GM23338 (cell line): ENCODE measurements around the gene KRT78. TPM values are rescaled to one million over a fixed set of nuclear protein-coding genes. Genes with fewer than 3 reads are reported as not detected.

Source experiments
- ATAC-seq: fragments of 200-7000 bp; cut with Tn5 transposase; 3 replicates; pipeline ENCODE4 v1.9.1; 2020
- DNase-seq: peaks from one replicate; pipeline ENCODE4 v3.0.0-alpha.2; 2015; ENCODE audit warnings: low spot score
- H2AFZ ChIP-seq: fragments of 200-600 bp; sonication (generic); 2 replicates; pipeline ENCODE4 v1.8.0; 2016; ENCODE audit warnings: antibody characterized with exemption, mild to moderate bottlenecking, moderate library complexity
- H3F3A ChIP-seq: fragments of 200-600 bp; sonication (generic); replicated peaks from 2 replicates; pipeline ENCODE4 v1.8.0; 2017; ENCODE audit warnings: antibody characterized with exemption, mixed run types, low read depth
- H3K27ac ChIP-seq: fragments of 200-600 bp; sonication (generic); 2 replicates; pipeline ENCODE4 v1.6.1; 2016; ENCODE audit warnings: low read depth
- H3K27me3 ChIP-seq: fragments of 200-600 bp; sonication (generic); 2 replicates; pipeline ENCODE4 v1.8.0; 2016; ENCODE audit warnings: mild to moderate bottlenecking, mixed run types, moderate library complexity; ENCODE audit not compliant: insufficient read depth
- H3K36me3 ChIP-seq: fragments of 200-600 bp; sonication (generic); 2 replicates; pipeline ENCODE4 v1.8.0; 2016; ENCODE audit warnings: mild to moderate bottlenecking; ENCODE audit not compliant: insufficient read depth
- H3K4me1 ChIP-seq: fragments of 200-600 bp; sonication (generic); 2 replicates; pipeline ENCODE4 v1.8.0; 2016; ENCODE audit warnings: mild to moderate bottlenecking, moderate library complexity; ENCODE audit not compliant: insufficient read depth
- H3K4me2 ChIP-seq: fragments of 200-600 bp; sonication (generic); 2 replicates; pipeline ENCODE4 v1.7.1; 2017; ENCODE audit warnings: mixed run types
- H3K4me3 ChIP-seq: fragments of 200-600 bp; sonication (generic); 2 replicates; pipeline ENCODE4 v1.6.1; 2016; ENCODE audit warnings: mixed run types
- H3K79me2 ChIP-seq: fragments of 200-600 bp; sonication (generic); replicated peaks from 2 replicates; pipeline ENCODE4 v1.8.0; 2017; ENCODE audit warnings: mild to moderate bottlenecking; ENCODE audit not compliant: insufficient read depth
- H3K9me2 ChIP-seq: fragments of 200-600 bp; sonication (generic); 2 replicates; pipeline ENCODE4 v1.8.0; 2017; ENCODE audit not compliant: insufficient read depth
- H4K20me1 ChIP-seq: fragments of 200-600 bp; sonication (generic); replicated peaks from 2 replicates; pipeline ENCODE4 v1.8.0; 2017; ENCODE audit warnings: mild to moderate bottlenecking; ENCODE audit not compliant: insufficient read depth
- H3K27ac Mint-ChIP-seq: 2 replicates; pipeline ENCODE4 v1.8.0; 2020; ENCODE audit warnings: inconsistent platforms, mild to moderate bottlenecking, moderate library complexity, mixed read lengths
- H3K27me3 Mint-ChIP-seq: 3 replicates; pipeline ENCODE4 v1.8.0; 2022; ENCODE audit warnings: low read depth, mild to moderate bottlenecking, moderate library complexity, mixed read lengths, inconsistent platforms; ENCODE audit not compliant: insufficient read depth, poor library complexity
- H3K36me3 Mint-ChIP-seq: 3 replicates; pipeline ENCODE4 v1.8.0; 2021; ENCODE audit warnings: low read depth, mild to moderate bottlenecking, inconsistent platforms, moderate library complexity, mixed read lengths
- H3K4me1 Mint-ChIP-seq: 3 replicates; pipeline ENCODE4 v1.8.0; 2020; ENCODE audit warnings: mild to moderate bottlenecking, inconsistent platforms, mixed read lengths
- H3K4me3 Mint-ChIP-seq: 3 replicates; pipeline ENCODE4 v1.8.0; 2021; ENCODE audit warnings: moderate library complexity, mild to moderate bottlenecking, inconsistent platforms, mixed read lengths
- H3K9me3 Mint-ChIP-seq: 3 replicates; pipeline ENCODE4 v1.8.0; 2020; ENCODE audit warnings: moderate library complexity, mild to moderate bottlenecking, inconsistent platforms, mixed read lengths
- CREB1 ChIP-seq: fragments of 250-450 bp; sonication (Bioruptor Pico); IDR thresholded peaks from 2 replicates; pipeline ENCODE4 v1.5.0; 2020; ENCODE audit warnings: low read depth, mild to moderate bottlenecking, moderate library complexity
- CTCF ChIP-seq, 2 experiments: fragments of 200-600 bp in 1 of 2; sonication (generic) in 1 of 2; conservative IDR thresholded peaks; 2 replicates each; pipeline versions ENCODE4 v1.5.1 to v1.6.1; 2016 to 2017; ENCODE audit warnings: antibody characterized with exemption in 2 of 2, low read depth in 2 of 2, mild to moderate bottlenecking in 2 of 2, moderate library complexity in 1 of 2
- ETS1 ChIP-seq: IDR thresholded peaks from 2 replicates; pipeline ENCODE4 v1.6.1; 2016; ENCODE audit warnings: antibody characterized with exemption
- EZH2 ChIP-seq: fragments of 200-600 bp; sonication (generic); IDR thresholded peaks from one replicate; pipeline ENCODE4 v1.8.0; 2017; ENCODE audit warnings: antibody characterized with exemption, mild to moderate bottlenecking, low read depth; ENCODE audit not compliant: unreplicated experiment
- EZH2phosphoT487 ChIP-seq: fragments of 200-600 bp; sonication (generic); IDR thresholded peaks from one replicate; pipeline ENCODE4 v1.8.1; 2018; ENCODE audit warnings: antibody characterized with exemption; ENCODE audit not compliant: unreplicated experiment
- JUNB ChIP-seq: IDR thresholded peaks from one replicate; pipeline ENCODE4 v1.6.1; 2016; ENCODE audit warnings: antibody characterized with exemption; ENCODE audit not compliant: unreplicated experiment
- NANOG ChIP-seq: IDR thresholded peaks from 2 replicates; pipeline ENCODE4 v1.6.1; 2016; ENCODE audit warnings: antibody characterized with exemption, borderline replicate concordance
- POLR2AphosphoS5 ChIP-seq: IDR thresholded peaks from 2 replicates; pipeline ENCODE4 v1.6.1; 2016; ENCODE audit warnings: antibody characterized with exemption, low read depth
- REST ChIP-seq: IDR thresholded peaks from one replicate; pipeline ENCODE4 v1.6.1; 2018; ENCODE audit warnings: antibody characterized with exemption; ENCODE audit not compliant: unreplicated experiment
- STAT1 ChIP-seq: IDR thresholded peaks from one replicate; pipeline ENCODE4 v1.6.1; 2016; ENCODE audit warnings: antibody characterized with exemption; ENCODE audit not compliant: unreplicated experiment
- ZNF114 ChIP-seq: fragments of 250-450 bp; sonication (Bioruptor Pico); IDR thresholded peaks from 2 replicates; pipeline ENCODE4 v1.5.0; 2020; ENCODE audit warnings: mild to moderate bottlenecking, moderate library complexity
- ZNF331 ChIP-seq: fragments of 250-450 bp; sonication (Bioruptor Pico); IDR thresholded peaks from 2 replicates; pipeline ENCODE4 v1.5.0; 2020; ENCODE audit warnings: low read depth, mild to moderate bottlenecking, moderate library complexity
- ZNF462 ChIP-seq: fragments of 250-450 bp; sonication (Bioruptor Pico); IDR thresholded peaks from 2 replicates; pipeline ENCODE4 v1.5.0; 2020; ENCODE audit warnings: mild to moderate bottlenecking, moderate library complexity
- long read RNA-seq: library from polyadenylated mRNA; unstranded; transcript quantifications from one replicate; pipeline ENCODE4 v2.0.0, GENCODE V29; 2020; ENCODE audit not compliant: unreplicated experiment
- polyA plus RNA-seq: library from polyadenylated mRNA; unstranded; fragments of >200 nt; fragmentation: Nextera tagmentation; extraction: Ambion mirVana; gene quantifications from 2 replicates; pipeline ENCODE4 v1.2.1, GENCODE V29; 2016
- total RNA-seq: library from RNA; depleted of rRNA; stranded (reverse); fragments of >200 nt; shearing (Covaris generic); gene quantifications from 2 replicates; pipeline ENCODE4 v1.2.3, GENCODE V29; 2014; rRNA removed

Gene KRT78
- not detected in 2 replicates for total RNA-seq
- polyA plus RNA-seq = not detected in 2 replicates
- long read RNA-seq = 0 reads

GRCh38 chr12:52848661-52849255, at the start of gene KRT78:
KRT78 (minus strand) TSS chr12:52848994; CDS start chr12:52848930, 64 bp downstream.
- no peak for DNase-seq
- no peaks in the 10 kb centered on the region for H3K4me1 ChIP-seq
- no peak for ATAC-seq
- H3K36me3 Mint-ChIP-seq = no peaks in the 10 kb centered on the region
- H3K4me3 Mint-ChIP-seq = no peak within 1 kb of the TSS
- H4K20me1 ChIP-seq = no peaks in the 10 kb centered on the region; the same call in 1 of the 2 replicates
- H3K4me3 ChIP-seq = no peak within 1 kb of the TSS
- no peaks in the 10 kb centered on the region for H3K4me1 Mint-ChIP-seq
- H3K27me3 ChIP-seq = no peaks in the 10 kb centered on the region
- no peaks in the 10 kb centered on the region for H3K79me2 ChIP-seq
- H3K4me2 ChIP-seq = no peak within 1 kb of the TSS
- TF ChIP-seq REST = no peak
- TF ChIP-seq NANOG = no peak
- TF ChIP-seq POLR2AphosphoS5 = no peak
- no peak for TF ChIP-seq EZH2phosphoT487
- no peak for TF ChIP-seq JUNB
- no peak for TF ChIP-seq EZH2
- TF ChIP-seq CTCF (conservative IDR thresholded peaks at IDR 0.05; ENCODE audit: low read depth in 2 of 2) = no peak
- TF ChIP-seq ZNF114 (CRISPR knock-in tag) = no peak
- no peak for TF ChIP-seq STAT1
- no peak for TF ChIP-seq ETS1
- no peak for TF ChIP-seq CREB1 (CRISPR knock-in tag)
- no peak for TF ChIP-seq ZNF331 (CRISPR knock-in tag)
- TF ChIP-seq ZNF462 (CRISPR knock-in tag) = no peak
- H3K27me3 Mint-ChIP-seq = peaks cover 1% of the 10 kb centered on the region
- H3K36me3 ChIP-seq = no peaks in the 10 kb centered on the region
- no peak within 1 kb of the TSS for H3K27ac ChIP-seq
- no peak within 1 kb of the TSS for H2AFZ ChIP-seq
- peaks cover 2% of the 10 kb centered on the region; the same call in 1 of the 2 replicates for H3K9me2 ChIP-seq
- no peak within 1 kb of the TSS for H3K27ac Mint-ChIP-seq
- H3F3A ChIP-seq = no peaks in the 10 kb centered on the region
- no peaks in the 10 kb centered on the region; the same call in 1 of the 3 replicates for H3K9me3 Mint-ChIP-seq
